ENCODE data around the gene TF.
A peak's percentile ranks its signal among the peaks of the same experiment; 100 is the strongest.
"Not testable (repeated sequence)": the region's sequence is repeated elsewhere in the genome, so short reads cannot be mapped to it uniquely, and the experiment has no call there.

Gene TF

GRCh38 chr3:133767607-133768006 is 21.4 kb downstream of the TF start:
- DNase-seq = no peak

- DNase-seq = no peak
Observed at GRCh38 chr3:133769536-133769935, 23.3 kb downstream of the TF start.

GRCh38 chr3:133773732-133774131 is 27.5 kb downstream of the TF start:
- no peak for DNase-seq

GRCh38 chr3:133775309-133775708 is 29.1 kb downstream of the TF start:
- no peak for DNase-seq

- no peak for DNase-seq
Observed at GRCh38 chr3:133775835-133776234, 29.6 kb downstream of the TF start.

GRCh38 chr3:133776794-133777438 is 30.7 kb downstream of the TF start:
- no peak for DNase-seq

- DNase-seq = no peak
Observed at GRCh38 chr3:133777807-133778568, 31.8 kb downstream of the TF start.

- no peak for DNase-seq
Observed at GRCh38 chr3:133779626-133780203, 33.5 kb downstream of the TF start.

- not testable (repeated sequence) for DNase-seq
Observed at GRCh38 chr3:133780756-133781155, 34.6 kb downstream of the TF start.

GRCh38 chr3:133781570-133781969 is 35.4 kb downstream of the TF start:
- no peak for DNase-seq

GRCh38 chr3:133782454-133782853 is 36.3 kb downstream of the TF start:
- no peak for DNase-seq

GRCh38 chr3:133783762-133784161 is 37.6 kb downstream of the TF start:
- DNase-seq = no peak

GRCh38 chr3:133788024-133788423 is 41.8 kb downstream of the TF start:
- no peak for DNase-seq

- no peak for DNase-seq
Observed at GRCh38 chr3:133792171-133792763, 46.1 kb downstream of the TF start.

GRCh38 chr3:133797396-133798105 is 51.4 kb downstream of the TF start:
- DNase-seq = no peak

GRCh38 chr3:133799794-133800585 is 53.8 kb downstream of the TF start:
- no peak for DNase-seq

- no peak for DNase-seq
Observed at GRCh38 chr3:133803469-133803868, 57.3 kb downstream of the TF start.

- no peak for DNase-seq
Observed at GRCh38 chr3:133804896-133805295, 58.7 kb downstream of the TF start.

GRCh38 chr3:133805384-133805701 is 59.1 kb downstream of the TF start:
- no peak for DNase-seq

GRCh38 chr3:133805702-133806475 is 59.7 kb downstream of the TF start, which contains the start of gene SRPRB:
SRPRB (plus strand) TSS chr3:133805815; CDS start chr3:133805849, 34 bp downstream.
- DNase-seq = peak; percentile 75 to 87

GRCh38 chr3:133812872-133813271 is 66.7 kb downstream of the TF start:
- DNase-seq = no peak

- no peak for DNase-seq
Observed at GRCh38 chr3:133815386-133815785, 69.2 kb downstream of the TF start.
